Upper lobe of right lung (tissue), 1 donor: Measurements from ENCODE around the gene CTSH. TPM values are rescaled to one million over a fixed set of nuclear protein-coding genes. Genes with fewer than 3 reads are reported as not detected.

Source experiments
- ATAC-seq: fragments of 200-7000 bp; cut with Tn5 transposase; one replicate; pipeline ENCODE4 v1.9.1; 2020; ENCODE audit warnings: mild to moderate bottlenecking, moderate library complexity
- DNase-seq: peaks from one replicate; pipeline ENCODE4 v3.0.0-alpha.2; 2020
- H3K27ac ChIP-seq: fragments of 200-600 bp; one replicate; pipeline ENCODE4 v1.8.0; 2022
- H3K27me3 ChIP-seq: fragments of 200-600 bp; one replicate; pipeline ENCODE4 v1.8.0; 2022; ENCODE audit warnings: mild to moderate bottlenecking
- H3K36me3 ChIP-seq: fragments of 200-600 bp; one replicate; pipeline ENCODE4 v1.8.0; 2022
- H3K4me1 ChIP-seq: fragments of 200-600 bp; one replicate; pipeline ENCODE4 v1.8.0; 2022
- H3K4me3 ChIP-seq: fragments of 200-600 bp; one replicate; pipeline ENCODE4 v1.8.0; 2022; ENCODE audit warnings: mild to moderate bottlenecking
- H3K9me3 ChIP-seq: fragments of 200-600 bp; one replicate; pipeline ENCODE4 v1.8.0; 2022
- intact Hi-C: fragments of 100-400 bp; cut with DNase I; formaldehyde crosslinking; loops from one replicate; pipeline ENCODE4 v1.11.0; 2022
- total RNA-seq: library from RNA; stranded (reverse); fragmentation: NEBNext Ultra II Directional; extraction: Animal tissue kit (Norgen Biotek cat#: 25700); gene quantifications from one replicate; pipeline ENCODE4 v1.2.1, GENCODE V29; 2021
- TF ChIP-seq, protein P1 (sequence below): fragments of 200-600 bp; IDR thresholded peaks from one replicate; pipeline ENCODE4 v1.8.0; 2022; ENCODE audit warnings: antibody characterized with exemption
- donor health status: DM: no; HTN: yes; CAD: no; lungs with severe emphysema.

The CTSH gene
- total RNA-seq, 1 donor from 2014 or later: 1,018 TPM

DNA sequence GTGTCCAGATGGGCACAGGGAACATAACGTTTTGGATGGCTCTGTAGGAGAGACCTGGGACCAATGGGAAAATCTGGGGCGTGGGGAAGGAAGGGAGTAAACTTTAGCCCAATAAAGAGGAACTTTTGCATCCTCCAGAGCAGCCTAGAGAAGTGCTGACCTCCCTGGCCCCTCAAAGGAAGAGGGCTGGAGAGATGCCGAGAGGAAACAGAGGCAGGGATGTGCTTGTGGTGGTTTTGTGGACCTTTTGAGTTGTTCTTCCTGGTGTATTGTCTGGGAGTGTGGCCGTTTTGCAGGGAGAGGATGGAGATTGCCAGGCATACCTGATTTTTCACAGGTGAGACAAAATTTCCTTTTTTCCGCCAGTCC lies 10.2 kb downstream of the CTSH start:
- H3K4me3 ChIP-seq: no peak overlapping the region
- H3K27me3 ChIP-seq: no peaks in the 10 kb centered on the region
- H3K27ac ChIP-seq: no peak overlapping the region
- no peak for DNase-seq
- H3K4me1 ChIP-seq: peaks cover 32% of the 10 kb centered on the region
- H3K36me3 ChIP-seq: peaks cover 70% of the 10 kb centered on the region
- H3K9me3 ChIP-seq: no peaks in the 10 kb centered on the region
- TF ChIP-seq, protein P1, sequence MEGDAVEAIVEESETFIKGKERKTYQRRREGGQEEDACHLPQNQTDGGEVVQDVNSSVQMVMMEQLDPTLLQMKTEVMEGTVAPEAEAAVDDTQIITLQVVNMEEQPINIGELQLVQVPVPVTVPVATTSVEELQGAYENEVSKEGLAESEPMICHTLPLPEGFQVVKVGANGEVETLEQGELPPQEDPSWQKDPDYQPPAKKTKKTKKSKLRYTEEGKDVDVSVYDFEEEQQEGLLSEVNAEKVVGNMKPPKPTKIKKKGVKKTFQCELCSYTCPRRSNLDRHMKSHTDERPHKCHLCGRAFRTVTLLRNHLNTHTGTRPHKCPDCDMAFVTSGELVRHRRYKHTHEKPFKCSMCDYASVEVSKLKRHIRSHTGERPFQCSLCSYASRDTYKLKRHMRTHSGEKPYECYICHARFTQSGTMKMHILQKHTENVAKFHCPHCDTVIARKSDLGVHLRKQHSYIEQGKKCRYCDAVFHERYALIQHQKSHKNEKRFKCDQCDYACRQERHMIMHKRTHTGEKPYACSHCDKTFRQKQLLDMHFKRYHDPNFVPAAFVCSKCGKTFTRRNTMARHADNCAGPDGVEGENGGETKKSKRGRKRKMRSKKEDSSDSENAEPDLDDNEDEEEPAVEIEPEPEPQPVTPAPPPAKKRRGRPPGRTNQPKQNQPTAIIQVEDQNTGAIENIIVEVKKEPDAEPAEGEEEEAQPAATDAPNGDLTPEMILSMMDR: no peak
- ATAC-seq: no peak
- intact Hi-C loops: no loop called here

DNA sequence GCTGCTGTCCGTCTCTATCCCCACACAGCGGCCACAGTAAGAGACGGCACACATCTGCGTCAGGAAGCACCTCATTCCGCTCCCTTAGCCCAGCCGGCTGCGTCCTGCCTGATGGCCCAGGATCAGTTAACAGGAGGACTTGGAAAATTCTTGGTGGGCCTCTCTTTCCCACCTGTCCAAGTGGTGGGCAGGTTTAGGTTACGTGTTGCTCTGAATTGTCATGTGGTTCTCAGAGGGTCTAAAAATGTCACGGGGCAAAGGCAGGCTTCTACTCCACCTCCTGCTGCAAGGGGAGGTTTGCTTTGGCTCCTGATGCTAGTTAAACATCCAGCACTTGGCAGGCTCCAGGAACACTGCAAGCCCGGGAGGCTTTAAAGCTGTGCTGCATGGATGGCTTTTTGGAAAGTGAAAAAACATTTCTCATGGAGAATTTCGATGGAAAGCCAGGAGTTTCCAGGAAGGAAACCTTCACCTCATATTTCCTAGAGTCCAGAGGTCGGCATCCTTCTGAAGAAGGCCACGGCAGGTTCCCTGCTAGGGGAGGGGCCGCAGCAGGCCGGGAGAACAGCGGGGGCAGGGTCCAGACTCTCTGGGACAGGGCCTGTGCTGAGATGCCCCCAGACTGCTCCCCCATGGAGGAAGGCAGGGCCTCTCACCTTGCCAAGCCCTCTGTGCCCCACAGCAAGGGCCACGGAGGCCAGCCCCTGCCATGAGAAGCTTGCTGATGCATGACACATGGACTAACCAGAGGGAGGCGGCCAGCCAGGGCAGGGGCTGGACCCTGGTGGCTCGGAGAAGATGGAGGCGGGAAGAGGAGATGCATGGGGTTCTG lies 10.8 kb downstream of the CTSH start:
- Histone ChIP-seq H3K4me3 (no peak overlapping the region), H3K4me1 (peaks cover 29% of the 10 kb centered on the region), H3K27ac (no peak overlapping the region), H3K9me3 (no peaks in the 10 kb centered on the region), H3K27me3 (no peaks in the 10 kb centered on the region), H3K36me3 (peaks cover 76% of the 10 kb centered on the region)
- TF ChIP-seq, protein P1: no peak
- ATAC-seq (no peak), DNase-seq (peak; percentile 66)
- intact Hi-C loops: no loop called here

DNA sequence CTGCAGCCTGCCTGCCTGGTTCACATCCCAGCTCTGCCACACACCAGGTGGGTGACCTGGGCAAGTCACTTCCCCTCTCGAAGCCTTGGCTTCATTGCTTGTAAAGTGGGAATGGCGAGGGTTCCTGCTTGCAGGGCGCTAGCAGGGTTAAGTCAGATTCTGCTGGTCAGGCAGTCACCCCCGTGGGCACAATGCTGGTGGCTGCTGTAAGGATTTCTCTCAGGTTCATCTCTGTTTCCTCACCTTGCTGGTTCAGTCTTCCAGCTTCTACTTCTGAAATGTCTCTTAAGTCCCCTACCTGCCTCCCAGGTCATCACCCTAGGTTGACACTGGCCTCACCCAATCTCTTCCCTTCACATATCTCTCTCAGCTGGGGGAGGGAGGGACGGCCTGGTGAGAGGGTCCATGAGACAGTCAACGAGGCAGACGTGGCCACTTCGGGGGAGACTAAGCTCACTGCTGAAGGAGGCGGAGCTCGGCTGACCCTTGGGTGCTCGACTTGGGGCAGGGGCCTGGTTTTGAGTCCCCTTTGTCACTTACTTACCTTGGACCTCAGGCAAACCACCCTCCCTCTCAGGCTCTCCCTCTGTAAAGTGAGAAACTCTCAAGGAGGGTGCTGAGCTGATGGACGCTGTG lies 11.5 kb downstream of the CTSH start:
- Histone ChIP-seq H3K27ac (no peak overlapping the region), H3K27me3 (no peaks in the 10 kb centered on the region), H3K4me1 (peaks cover 23% of the 10 kb centered on the region), H3K9me3 (no peaks in the 10 kb centered on the region), H3K4me3 (no peak overlapping the region), H3K36me3 (peaks cover 76% of the 10 kb centered on the region)
- intact Hi-C loops: no loop called here
- DNase-seq (no peak), ATAC-seq (no peak)
- TF ChIP-seq, protein P1: no peak

DNA sequence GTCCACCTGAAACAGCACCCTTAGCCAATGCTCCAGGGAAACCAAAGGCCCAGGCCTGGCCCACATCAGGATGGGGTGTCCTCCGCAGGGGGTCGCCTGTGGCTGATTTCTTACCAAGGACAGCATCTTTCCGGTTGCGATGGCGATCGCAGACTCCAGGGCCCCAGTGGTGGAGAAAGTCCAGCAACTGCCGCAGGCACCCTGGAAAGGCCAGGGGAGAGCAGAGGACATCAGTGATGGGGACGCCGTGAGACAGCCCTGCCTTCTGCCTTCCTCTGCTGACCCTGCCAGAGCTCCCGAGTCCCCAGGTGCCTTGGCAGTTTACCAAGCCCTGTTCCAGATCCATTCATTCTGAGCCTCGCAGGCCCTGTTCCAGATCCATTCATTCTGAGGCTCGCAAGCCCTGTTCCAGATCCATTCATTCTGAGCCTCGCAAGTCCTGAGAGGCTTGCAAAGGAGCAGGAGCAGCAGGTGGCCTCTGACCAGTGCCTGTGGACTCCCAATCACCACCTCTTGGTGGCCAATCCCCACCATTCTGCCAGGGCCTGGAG lies 12.5 kb downstream of the CTSH start:
- Histone ChIP-seq H3K4me1 (peaks cover 13% of the 10 kb centered on the region), H3K27me3 (no peaks in the 10 kb centered on the region), H3K9me3 (no peaks in the 10 kb centered on the region), H3K4me3 (no peak overlapping the region), H3K27ac (no peak overlapping the region), H3K36me3 (peaks cover 84% of the 10 kb centered on the region)
- TF ChIP-seq, protein P1: no peak
- ATAC-seq (no peak), DNase-seq (no peak)
- intact Hi-C loops: no loop called here

DNA sequence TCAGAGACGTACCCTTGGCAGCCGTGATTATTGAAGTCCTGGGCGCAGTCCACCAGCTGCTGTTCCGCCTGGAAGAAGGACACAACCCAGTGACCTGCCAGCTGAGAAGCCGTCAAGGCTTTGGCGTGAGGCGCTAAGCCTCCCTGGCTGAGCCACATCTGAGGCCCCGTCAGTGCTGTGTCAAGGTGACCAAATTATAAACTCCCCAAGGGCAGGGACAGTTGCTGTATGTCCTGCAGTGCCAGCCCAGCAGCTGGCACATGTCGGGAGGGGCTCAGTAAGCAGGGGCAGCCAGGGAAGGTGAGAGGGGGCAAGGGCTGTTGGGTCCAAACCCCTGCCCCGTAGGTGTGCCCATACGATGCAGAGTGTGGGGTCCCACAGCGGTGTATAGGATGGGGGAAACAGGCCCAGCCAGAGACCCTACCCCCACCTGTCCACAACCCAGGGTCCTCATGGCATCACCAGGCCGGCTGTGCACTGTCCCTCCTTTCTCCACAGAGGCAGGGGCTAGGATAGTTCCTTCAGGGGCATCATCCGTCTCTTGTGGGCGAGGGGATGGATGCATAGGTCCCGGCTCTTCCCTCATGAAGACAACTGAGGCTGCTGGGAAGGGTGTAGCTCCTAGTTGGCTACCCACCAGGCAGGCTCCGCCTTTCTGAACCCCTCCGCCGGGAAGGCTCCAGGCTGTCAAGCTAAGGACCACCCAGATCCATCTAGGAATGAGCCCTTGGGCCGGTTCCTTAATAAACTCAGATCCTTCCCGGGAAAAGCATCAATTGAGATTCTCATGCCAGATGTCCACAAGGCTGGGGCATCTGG lies 13.2 kb downstream of the CTSH start:
- ATAC-seq (peak; percentile 1), DNase-seq (no peak)
- peaks cover 90% of the 10 kb centered on the region for H3K36me3 ChIP-seq
- H3K4me3 ChIP-seq: no peak overlapping the region
- peaks cover 8% of the 10 kb centered on the region for H3K4me1 ChIP-seq
- H3K27me3 ChIP-seq: no peaks in the 10 kb centered on the region
- intact Hi-C loops: no loop called here
- no peaks in the 10 kb centered on the region for H3K9me3 ChIP-seq
- no peak overlapping the region for H3K27ac ChIP-seq
- TF ChIP-seq, protein P1: no peak
